Stimulated activated CD8-positive, alpha-beta memory T cell treated with anti-CD3 and anti-CD28 coated beads, Interleukin-7, amount 100 ng/mL, for 24 hours (primary cell): Measurements from ENCODE around the gene LOXL3.
A peak's percentile ranks its signal among the peaks of the same experiment; 100 is the strongest.
"Not testable (repeated sequence)": the region's sequence is repeated elsewhere in the genome, so short reads cannot be mapped to it uniquely, and the experiment has no call there.

Experiments used
- DNase-seq: peaks from one replicate; pipeline ENCODE4 v3.0.0-alpha.2; 2020; ENCODE audit warnings: low read depth

The LOXL3 gene

DNA sequence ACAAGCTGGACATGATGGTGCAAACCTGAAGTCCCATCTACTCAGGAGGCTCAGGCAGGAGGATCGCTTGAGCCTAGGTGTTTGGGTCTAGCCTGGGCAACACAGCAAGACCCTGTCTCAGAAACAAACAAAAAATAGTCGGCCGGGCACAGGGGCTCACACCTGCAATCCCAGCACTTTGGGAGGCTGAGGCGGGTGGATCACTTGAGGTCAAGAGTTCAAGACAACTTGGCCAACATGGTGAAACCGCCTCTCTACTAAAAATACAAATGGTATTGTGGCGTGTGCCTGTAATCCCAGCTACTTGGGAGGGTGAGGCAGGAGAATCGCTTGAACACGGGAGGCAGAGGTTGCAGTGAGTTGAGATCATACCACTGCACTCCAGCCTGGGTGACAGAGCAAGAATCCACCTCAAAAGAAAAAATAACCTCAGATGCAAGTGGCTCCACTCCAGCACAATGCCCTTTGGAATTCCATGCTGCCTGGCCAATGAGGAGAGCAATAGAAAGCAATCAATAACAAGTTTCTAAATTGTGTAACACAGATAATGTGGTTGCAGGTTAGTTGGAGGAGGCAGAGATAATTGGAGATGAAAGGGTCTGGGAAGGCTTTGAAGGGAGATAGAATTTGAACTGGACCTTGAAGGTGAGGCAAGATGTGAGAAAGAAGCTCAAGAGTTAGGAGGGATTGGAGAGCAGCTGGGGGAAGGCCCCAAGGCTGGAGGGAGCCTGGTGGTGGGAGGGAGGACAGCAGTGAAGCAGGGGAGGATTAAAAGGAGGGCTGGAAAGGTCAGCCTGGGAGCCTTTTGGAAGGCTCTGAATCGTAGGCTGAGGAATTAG is 64.9 kb downstream of the LOXL3 start:
- DNase-seq = no peak

- DNase-seq = no peak
Measured at GRCh38 chr2:74486141-74486540, 67.6 kb downstream of the LOXL3 start.

DNA sequence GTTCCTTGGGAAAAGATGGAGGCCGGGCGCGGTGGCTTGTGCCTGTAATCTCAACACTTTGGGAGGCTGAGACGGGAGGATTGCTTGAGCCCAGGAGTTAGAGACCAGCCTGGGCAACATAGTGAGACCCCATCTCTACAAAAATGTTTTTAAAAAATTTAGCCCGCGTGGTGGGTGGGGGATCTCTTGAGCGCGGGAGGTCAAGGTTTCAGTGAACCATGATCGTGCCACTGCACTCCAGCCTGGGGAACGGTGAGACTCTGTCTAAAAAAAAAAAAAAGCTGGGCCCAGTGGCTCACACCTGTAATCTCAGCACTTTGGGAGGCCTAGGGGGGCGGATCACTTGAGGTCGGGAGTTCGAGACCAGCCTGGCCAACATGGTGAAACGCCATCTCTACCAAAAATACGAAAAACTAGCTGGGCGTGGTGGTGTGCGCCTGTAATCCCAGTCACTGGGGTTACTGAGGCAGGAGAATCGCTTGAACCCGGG is 70.0 kb downstream of the LOXL3 start:
- not testable (repeated sequence) for DNase-seq

DNA sequence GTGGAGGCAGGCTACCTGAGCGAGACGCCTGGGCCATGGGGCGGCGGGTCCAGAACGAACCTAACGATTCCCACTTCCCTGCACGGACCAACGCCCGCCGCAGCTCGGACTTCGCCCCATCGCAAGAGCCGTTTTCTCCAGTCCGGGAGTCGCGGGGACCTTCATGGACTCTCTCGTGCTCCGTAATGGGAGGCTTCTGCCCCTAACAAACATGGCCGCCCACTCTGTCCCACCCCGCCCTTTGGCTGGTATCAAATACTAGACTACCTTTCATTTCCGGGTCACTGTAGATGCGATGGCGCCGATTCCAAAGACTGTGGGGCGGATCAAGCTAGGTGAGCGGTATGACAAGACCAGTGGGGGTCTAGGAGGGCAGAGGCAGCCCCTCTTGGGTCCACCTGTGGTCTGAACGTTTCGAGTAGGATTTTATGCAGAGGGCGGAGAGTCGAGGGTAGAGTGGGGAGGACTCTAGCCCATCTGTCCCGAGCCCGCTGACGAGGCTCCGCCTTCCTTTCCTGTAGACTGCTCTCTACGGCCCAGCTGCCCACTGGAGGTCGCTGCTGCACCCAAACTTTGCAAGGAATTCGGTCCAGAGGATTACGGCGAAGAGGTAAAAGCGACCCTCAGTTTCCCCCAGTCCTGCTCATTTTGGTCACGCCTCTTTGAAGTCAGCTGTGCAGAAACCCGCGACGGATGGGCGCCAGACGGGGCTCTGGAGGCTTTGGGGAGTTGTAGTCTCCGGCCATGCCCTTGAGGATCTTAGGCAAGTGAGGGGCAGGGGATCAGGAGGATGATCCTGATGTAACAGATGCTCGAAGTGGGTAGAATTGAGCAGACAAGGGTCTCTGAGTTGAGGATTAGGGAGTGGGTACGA is 70.7 kb downstream of the LOXL3 start, which contains the start of the genes CCDC142 and TTC31:
Gene CCDC142 (minus strand): TSS at position 198 of the 874 bp plus-strand sequence. CDS start 161 bp downstream, at position 37.
Gene TTC31 (plus strand): TSS at position 281 of the 874 bp plus-strand sequence. CDS start 15 bp downstream, at position 296.
- DNase-seq = peak; percentile 80
